GM18498 (cell line): ENCODE results near the gene NCMAP.
"Not testable (repeated sequence)": the region's sequence is repeated elsewhere in the genome, so short reads cannot be mapped to it uniquely, and the experiment has no call there.

Source experiments
- ATAC-seq: cut with Tn5 transposase; IDR thresholded peaks from one replicate; pipeline ENCODE4 v1.9.1; 2021; ENCODE audit warnings: mild to moderate bottlenecking, moderate library complexity; ENCODE audit not compliant: unreplicated experiment

Gene NCMAP

GRCh38 chr1:24555591-24556413, at the start of gene NCMAP:
Gene NCMAP, plus strand, starts transcription at chr1:24556087. Its CDS starts 39,344 bp downstream, at chr1:24595431.
- ATAC-seq, result no peak

GRCh38 chr1:24506691-24507381, 49.1 kb upstream of the NCMAP start:
- no peak for ATAC-seq

- ATAC-seq, result no peak
Measured at GRCh38 chr1:24507405-24507804, 48.5 kb upstream of the NCMAP start.

- no peak for ATAC-seq
Measured at GRCh38 chr1:24508911-24509310, 47.0 kb upstream of the NCMAP start.

- no peak for ATAC-seq
Measured at GRCh38 chr1:24513706-24514105, 42.2 kb upstream of the NCMAP start.

GRCh38 chr1:24514946-24515345, 40.9 kb upstream of the NCMAP start:
- ATAC-seq, result no peak

GRCh38 chr1:24515671-24516209, 40.1 kb upstream of the NCMAP start:
- not testable (repeated sequence) for ATAC-seq

GRCh38 chr1:24516506-24516905, 39.4 kb upstream of the NCMAP start:
- ATAC-seq, result no peak

- ATAC-seq, result no peak
Measured at GRCh38 chr1:24517898-24518297, 38.0 kb upstream of the NCMAP start.

GRCh38 chr1:24520282-24520681, 35.6 kb upstream of the NCMAP start:
- ATAC-seq, result not testable (repeated sequence)

- no peak for ATAC-seq
Measured at GRCh38 chr1:24525606-24526005, 30.3 kb upstream of the NCMAP start.

GRCh38 chr1:24526045-24526444, 29.8 kb upstream of the NCMAP start:
- ATAC-seq, result no peak

GRCh38 chr1:24526940-24527542, 28.8 kb upstream of the NCMAP start:
- no peak for ATAC-seq

GRCh38 chr1:24528744-24529143, 27.1 kb upstream of the NCMAP start:
- ATAC-seq, result no peak

- ATAC-seq, result not testable (repeated sequence)
Measured at GRCh38 chr1:24529292-24529691, 26.6 kb upstream of the NCMAP start.

- peak; percentile 71 for ATAC-seq
Measured at GRCh38 chr1:24535021-24535424, 20.9 kb upstream of the NCMAP start.

- ATAC-seq, result no peak
Measured at GRCh38 chr1:24535778-24536177, 20.1 kb upstream of the NCMAP start.

GRCh38 chr1:24536391-24536840, 19.5 kb upstream of the NCMAP start:
- ATAC-seq, result peak; percentile 75

- ATAC-seq, result no peak
Measured at GRCh38 chr1:24540051-24540905, 15.6 kb upstream of the NCMAP start.

- ATAC-seq, result no peak
Measured at GRCh38 chr1:24540906-24541710, 14.8 kb upstream of the NCMAP start.
